Sigmoid colon (tissue), 7 donors: ENCODE measurements around the gene BRME1. TPM values are rescaled to one million over a fixed set of nuclear protein-coding genes. Genes with fewer than 3 reads are reported as not detected.
"Not testable (repeated sequence)": the region's sequence is repeated elsewhere in the genome, so short reads cannot be mapped to it uniquely, and the experiment has no call there.

Experiments used
- DNase-seq: peaks from one replicate; pipeline ENCODE4 v3.0.0-alpha.2; 2019
- H3K27ac ChIP-seq, 4 donors: fragments of 200-600 bp; sonication (generic); one replicate each; pipeline ENCODE4 v1.5.1; 2016 to 2019; ENCODE audit warnings: mild to moderate bottlenecking in 1 of 4
- H3K27me3 ChIP-seq, 3 donors: fragments of 200-600 bp; sonication (generic); one replicate each; pipeline ENCODE4 v1.5.1; 2019; ENCODE audit warnings: mild to moderate bottlenecking in 1 of 3
- H3K36me3 ChIP-seq, 4 donors: fragments of 200-600 bp; sonication (generic); one replicate each; pipeline ENCODE4 v1.5.1; 2016 to 2019
- H3K4me1 ChIP-seq, 4 donors: fragments of 200-600 bp; sonication (generic); one replicate each; pipeline ENCODE4 v1.5.1; 2017 to 2019
- H3K4me3 ChIP-seq, 4 donors: fragments of 200-600 bp; sonication (generic); one replicate each; pipeline ENCODE4 v1.5.1; 2017 to 2019; ENCODE audit warnings: mild to moderate bottlenecking in 2 of 4, moderate library complexity in 1 of 4
- H3K9me3 ChIP-seq, 4 donors: fragments of 200-600 bp in 3 of 4; sonication (generic) in 3 of 4; one replicate each; pipeline versions ENCODE4 v1.5.1 to v1.6.1; 2013 to 2019
- CTCF ChIP-seq, 4 experiments: fragments of 450-650 bp in 3 of 4; fragments of 200-600 bp in 1 of 4; IDR thresholded peaks; one replicate each; pipeline ENCODE4 v1.5.1; 2016 to 2019; ENCODE audit warnings: antibody characterized with exemption in 4 of 4, mild to moderate bottlenecking in 3 of 4, moderate library complexity in 2 of 4
- EP300 ChIP-seq, 4 donors: sonication (generic); formaldehyde crosslinking; IDR thresholded peaks; one replicate each; pipeline ENCODE4 v1.6.1; 2017; ENCODE audit warnings: antibody characterized with exemption in 4 of 4
- POLR2A ChIP-seq, 2 donors: fragments of 450-650 bp; IDR thresholded peaks; one replicate each; pipeline ENCODE4 v1.6.1; 2016; ENCODE audit warnings: antibody characterized with exemption in 2 of 2, mild to moderate bottlenecking in 2 of 2, moderate library complexity in 2 of 2
- POLR2AphosphoS5 ChIP-seq, 4 donors: sonication (generic); formaldehyde crosslinking; IDR thresholded peaks; one replicate each; pipeline ENCODE4 v1.6.1; 2017; ENCODE audit warnings: antibody characterized with exemption in 4 of 4
- WGBS, 2 donors: extraction: QIAGEN DNeasy Blood & Tissue Kit; methylation state at CpG; one replicate each; pipeline ENCODE4 v1.1.7; 2013; 5-methylcytosine and 5-hydroxymethylcytosine counted together
- intact Hi-C: fragments of 100-400 bp; cut with DNase I; formaldehyde crosslinking; loops from one replicate; pipeline ENCODE4 v1.15.1; 2023
- polyA plus RNA-seq, 3 donors: library from polyadenylated mRNA; stranded (reverse); fragments of 200-250 nt; gene quantifications; one replicate each; pipeline ENCODE4 v1.2.3, GENCODE V29; 2013
- total RNA-seq, 4 donors: library from RNA; depleted of rRNA; stranded (reverse); fragments of >200 nt; gene quantifications; one replicate each; pipeline ENCODE4 v1.1.0, GENCODE V29; 2016
- donor health status: healthy with polysubstance abuse.
- donor health status: Bipolar disorder and iron deficiency.
- donor health status: healthy.

BRME1 gene
- total and polyA plus RNA-seq, 7 donors: 0.99 to 9.0 (median 1.8) TPM

GRCh38 chr19:13923194-13923987 lies 17.5 kb upstream of the BRME1 start:
- Histone ChIP-seq H3K27ac (no peak overlapping the region), H3K9me3 (peaks cover 0 to 4% (median 1%) of the 10 kb centered on the region in 4 donors), H3K4me3 (no peak overlapping the region), H3K4me1 (no peaks in the 10 kb centered on the region), H3K27me3 (no peaks in the 10 kb centered on the region), H3K36me3 (peaks cover 26 to 93% (median 66%) of the 10 kb centered on the region in 4 donors)
- WGBS, 2 donors: 95 to 96% methylated on average over 28 of the region's 28 CpGs
- no peak for DNase-seq
- TF ChIP-seq POLR2A (IDR thresholded peaks at IDR 0.05) (no peak), CTCF (IDR thresholded peaks at IDR 0.05) (no peak), EP300 (IDR thresholded peaks at IDR 0.05) (no peak), POLR2AphosphoS5 (IDR thresholded peaks at IDR 0.05) (no peak)
- intact Hi-C loops: no loop called here

GRCh38 chr19:13922118-13922517 lies 16.2 kb upstream of the BRME1 start:
- H3K27me3 ChIP-seq, H3K27ac ChIP-seq, DNase-seq, intact Hi-C loops, H3K9me3 ChIP-seq, H3K4me3 ChIP-seq, H3K4me1 ChIP-seq: not testable (repeated sequence)
- WGBS, 2 donors: 95 to 96% methylated on average over 6 of the region's 6 CpGs
- H3K36me3 ChIP-seq: peaks cover 24 to 94% (median 68%) of the 10 kb centered on the region in 4 donors

- intact Hi-C loops: no loop called here
- no peak overlapping the region for H3K27ac ChIP-seq
- no peak for DNase-seq
- WGBS, 2 donors: 91 to 95% methylated on average over 2 of the region's 2 CpGs
- H3K4me3 ChIP-seq: no peak overlapping the region
- H3K9me3 ChIP-seq: peaks cover 0 to 4% (median 1%) of the 10 kb centered on the region in 4 donors
- no peaks in the 10 kb centered on the region for H3K27me3 ChIP-seq
- H3K4me1 ChIP-seq: no peaks in the 10 kb centered on the region
- TF ChIP-seq POLR2A (IDR thresholded peaks at IDR 0.05): no peak
- no peak for TF ChIP-seq POLR2AphosphoS5 (IDR thresholded peaks at IDR 0.05)
- TF ChIP-seq EP300 (IDR thresholded peaks at IDR 0.05): no peak
- no peak for TF ChIP-seq CTCF (IDR thresholded peaks at IDR 0.05)
- peaks cover 17 to 94% (median 61%) of the 10 kb centered on the region in 4 donors for H3K36me3 ChIP-seq
These were observed 15.2 kb upstream of the BRME1 start for GRCh38 chr19:13920940-13921747.

DNA sequence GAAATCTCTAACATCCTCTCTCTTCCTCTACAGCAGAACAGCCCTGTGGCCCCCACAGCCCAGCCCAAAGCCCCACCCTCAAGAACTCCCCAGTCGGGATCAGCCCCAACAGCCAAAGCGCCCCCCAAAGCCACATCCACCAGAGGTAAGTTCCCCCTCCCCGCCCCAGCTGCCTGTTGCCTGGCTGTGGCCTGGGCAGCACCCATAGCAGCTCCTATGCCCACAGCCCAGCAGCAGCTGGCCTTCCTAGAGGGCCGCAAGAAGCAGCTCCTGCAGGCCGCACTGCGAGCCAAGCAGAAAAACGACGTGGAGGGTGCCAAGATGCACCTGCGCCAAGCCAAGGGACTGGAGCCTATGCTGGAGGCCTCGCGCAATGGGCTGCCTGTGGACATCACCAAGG lies 14.6 kb upstream of the BRME1 start:
- H3K4me1 ChIP-seq: no peaks in the 10 kb centered on the region
- no peak for TF ChIP-seq CTCF (IDR thresholded peaks at IDR 0.05)
- TF ChIP-seq POLR2A (IDR thresholded peaks at IDR 0.05): no peak
- no peak for TF ChIP-seq EP300 (IDR thresholded peaks at IDR 0.05)
- TF ChIP-seq POLR2AphosphoS5 (IDR thresholded peaks at IDR 0.05): no peak
- H3K4me3 ChIP-seq: no peak overlapping the region
- no peak for DNase-seq
- intact Hi-C loops: no loop called here
- H3K27ac ChIP-seq: no peak overlapping the region
- peaks cover 0 to 4% (median 1%) of the 10 kb centered on the region in 4 donors for H3K9me3 ChIP-seq
- no peaks in the 10 kb centered on the region for H3K27me3 ChIP-seq
- H3K36me3 ChIP-seq: peaks cover 17 to 98% (median 66%) of the 10 kb centered on the region in 4 donors
- WGBS, 2 donors: 98% methylated on average over 11 of the region's 11 CpGs

DNA sequence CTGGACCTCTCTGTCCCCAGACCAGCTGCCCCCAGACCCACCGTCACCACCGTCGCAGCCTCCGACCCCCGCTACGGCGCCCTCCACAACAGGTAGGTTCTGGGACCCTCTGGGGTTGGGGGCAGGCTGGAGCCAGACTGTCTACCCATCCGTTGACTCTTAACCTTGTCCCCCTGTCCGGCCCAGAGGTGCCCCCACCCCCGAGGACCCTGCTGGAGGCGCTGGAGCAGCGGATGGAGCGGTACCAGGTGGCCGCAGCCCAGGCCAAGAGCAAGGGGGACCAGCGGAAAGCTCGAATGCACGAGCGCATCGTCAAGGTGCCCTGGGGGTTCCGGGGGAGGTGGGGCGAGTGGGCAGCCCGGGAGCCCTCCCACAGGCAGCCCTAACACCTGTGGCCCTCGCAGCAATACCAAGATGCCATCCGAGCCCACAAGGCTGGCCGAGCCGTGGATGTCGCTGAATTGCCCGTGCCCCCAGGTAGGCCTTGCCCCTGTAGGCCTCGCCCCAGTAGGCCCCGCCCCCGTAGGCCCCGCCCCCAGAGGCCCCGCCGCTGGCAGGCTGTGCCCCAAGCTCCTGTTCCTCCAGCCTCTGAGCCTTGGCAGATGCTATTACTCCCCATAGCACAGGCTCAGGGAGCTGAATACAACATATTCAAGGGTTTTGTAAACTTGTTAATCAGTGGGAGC lies 13.0 kb upstream of the BRME1 start:
- H3K27ac ChIP-seq: no peak overlapping the region
- intact Hi-C loops: no loop called here
- no peaks in the 10 kb centered on the region for H3K4me1 ChIP-seq
- no peaks in the 10 kb centered on the region for H3K27me3 ChIP-seq
- TF ChIP-seq POLR2AphosphoS5 (IDR thresholded peaks at IDR 0.05): no peak
- TF ChIP-seq EP300 (IDR thresholded peaks at IDR 0.05): no peak
- TF ChIP-seq POLR2A (IDR thresholded peaks at IDR 0.05): no peak
- TF ChIP-seq CTCF (IDR thresholded peaks at IDR 0.05): no peak
- no peak overlapping the region for H3K4me3 ChIP-seq
- 84 to 91% methylated on average over 34 of the region's 34 CpGs for WGBS, 2 donors
- no peak for DNase-seq
- peaks cover 17 to 99% (median 70%) of the 10 kb centered on the region in 4 donors for H3K36me3 ChIP-seq
- peaks cover 0 to 4% (median 1%) of the 10 kb centered on the region in 4 donors for H3K9me3 ChIP-seq
